ENCODE measurements around the gene PRDX1.
"Not testable (repeated sequence)": the region's sequence is repeated elsewhere in the genome, so short reads cannot be mapped to it uniquely, and the experiment has no call there.

Gene PRDX1

DNA sequence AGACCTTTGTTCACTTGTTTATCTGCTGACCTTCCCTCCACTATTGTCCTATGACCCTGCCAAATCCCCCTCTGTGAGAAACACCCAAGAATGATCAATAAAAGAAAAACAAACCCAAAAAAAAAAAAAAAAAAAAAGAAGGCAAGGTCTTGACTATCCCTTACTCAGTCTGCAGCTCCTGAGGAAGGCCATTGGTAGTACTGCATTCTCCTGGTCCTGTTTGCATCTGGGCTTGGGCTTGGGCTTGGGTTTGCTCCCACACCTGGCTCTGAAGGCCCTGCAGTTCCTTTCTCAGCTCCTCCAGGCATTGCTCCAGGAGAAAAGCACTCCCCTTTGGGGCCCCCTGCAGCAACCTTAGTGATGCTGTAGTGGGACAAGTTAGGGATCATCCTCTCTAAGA, 23.4 kb downstream of the PRDX1 start:
- H3K27me3 ChIP-seq (ENCODE audit: control insufficient read depth, insufficient read depth, low read length) = no peaks in the 10 kb centered on the region
- no peak overlapping the region for H3K27ac ChIP-seq (ENCODE audit: low read depth, low read length)
- peaks cover 12% of the 10 kb centered on the region for H3K4me1 ChIP-seq (ENCODE audit: control insufficient read depth, insufficient read depth, low read length)
- no peak overlapping the region for H3K9ac ChIP-seq (ENCODE audit: low read depth, low read length)
- no peak overlapping the region for H3K4me3 ChIP-seq (ENCODE audit: low read depth, low read length)
- H3K9me3 ChIP-seq (ENCODE audit: control insufficient read depth, insufficient read depth, low read length) = no peaks in the 10 kb centered on the region
- no peaks in the 10 kb centered on the region for H3K36me3 ChIP-seq (ENCODE audit: control insufficient read depth, insufficient read depth, low read length)

DNA sequence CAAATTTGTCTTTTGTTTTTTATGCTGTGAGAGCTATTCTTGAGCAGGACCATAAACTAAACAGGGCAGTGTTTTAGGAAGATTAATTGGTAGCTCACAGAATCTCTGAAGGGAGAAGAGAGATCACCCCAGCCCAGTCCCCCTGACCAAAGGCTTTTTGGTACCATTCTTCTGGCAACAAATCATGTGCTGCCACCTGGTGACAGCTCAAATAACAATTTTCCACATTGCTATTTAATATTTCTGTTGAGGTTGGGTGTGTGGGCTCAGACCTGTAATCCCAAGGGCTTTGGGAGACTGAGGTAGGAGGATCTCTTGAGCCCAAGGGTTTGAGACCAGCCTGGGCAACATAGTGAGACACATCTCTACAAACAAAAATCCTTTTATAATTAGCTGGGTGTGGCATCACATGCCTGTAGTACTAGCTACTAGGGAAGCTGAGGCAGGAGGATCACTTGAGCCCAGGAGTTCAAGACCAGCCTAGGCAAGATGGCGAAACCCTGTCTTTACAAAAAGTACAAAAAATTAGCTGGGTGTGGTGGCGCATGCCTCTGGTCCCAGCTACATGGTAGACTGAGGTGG, 28.5 kb downstream of the PRDX1 start:
- no peak overlapping the region for H3K9ac ChIP-seq (ENCODE audit: low read depth, low read length)

DNA sequence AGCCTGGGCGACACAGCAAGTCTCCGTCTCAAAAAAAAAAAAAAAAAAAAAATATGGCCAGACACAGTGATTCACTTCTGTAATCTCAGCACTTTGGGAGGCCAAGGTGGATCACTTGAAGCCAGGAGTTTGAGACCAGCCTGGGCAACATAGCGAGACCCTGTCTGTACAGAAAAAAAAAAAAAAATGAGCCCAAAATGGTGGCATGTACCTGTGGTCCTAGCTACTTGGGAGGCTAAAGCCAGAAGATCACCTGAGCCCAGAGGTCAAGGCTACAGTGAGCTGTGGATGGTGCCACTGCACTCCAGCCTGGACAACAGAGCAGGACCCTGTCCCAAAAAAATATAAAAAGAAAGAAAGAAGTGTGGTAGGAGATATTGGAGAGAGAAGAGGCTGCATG, 29.0 kb downstream of the PRDX1 start:
- Histone ChIP-seq H3K9me3 (ENCODE audit: control insufficient read depth, insufficient read depth, low read length) (no peaks in the 10 kb centered on the region), H3K27me3 (ENCODE audit: control insufficient read depth, insufficient read depth, low read length) (0 out of 2 replicates have a peak, but pooled peaks cover 6% of the 10 kb centered on the region), H3K36me3 (ENCODE audit: control insufficient read depth, insufficient read depth, low read length) (no peaks in the 10 kb centered on the region), H3K4me1 (ENCODE audit: control insufficient read depth, insufficient read depth, low read length) (peaks cover 8% of the 10 kb centered on the region), H3K9ac (ENCODE audit: low read depth, low read length) (no peak overlapping the region), H3K4me3 (ENCODE audit: low read depth, low read length) (no peak overlapping the region), H3K27ac (ENCODE audit: low read depth, low read length) (no peak overlapping the region)

More for the DNA sequence above, 28.5 kb downstream of the PRDX1 start:
- peaks cover 8% of the 10 kb centered on the region for H3K4me1 ChIP-seq (ENCODE audit: control insufficient read depth, insufficient read depth, low read length)
- H3K9me3 ChIP-seq (ENCODE audit: control insufficient read depth, insufficient read depth, low read length) = no peaks in the 10 kb centered on the region
- no peaks in the 10 kb centered on the region for H3K36me3 ChIP-seq (ENCODE audit: control insufficient read depth, insufficient read depth, low read length)
- H3K4me3 ChIP-seq (ENCODE audit: low read depth, low read length) = no peak overlapping the region
- no peak overlapping the region for H3K27ac ChIP-seq (ENCODE audit: low read depth, low read length)
- 0 out of 2 replicates have a peak, but pooled peaks cover 6% of the 10 kb centered on the region for H3K27me3 ChIP-seq (ENCODE audit: control insufficient read depth, insufficient read depth, low read length)

DNA sequence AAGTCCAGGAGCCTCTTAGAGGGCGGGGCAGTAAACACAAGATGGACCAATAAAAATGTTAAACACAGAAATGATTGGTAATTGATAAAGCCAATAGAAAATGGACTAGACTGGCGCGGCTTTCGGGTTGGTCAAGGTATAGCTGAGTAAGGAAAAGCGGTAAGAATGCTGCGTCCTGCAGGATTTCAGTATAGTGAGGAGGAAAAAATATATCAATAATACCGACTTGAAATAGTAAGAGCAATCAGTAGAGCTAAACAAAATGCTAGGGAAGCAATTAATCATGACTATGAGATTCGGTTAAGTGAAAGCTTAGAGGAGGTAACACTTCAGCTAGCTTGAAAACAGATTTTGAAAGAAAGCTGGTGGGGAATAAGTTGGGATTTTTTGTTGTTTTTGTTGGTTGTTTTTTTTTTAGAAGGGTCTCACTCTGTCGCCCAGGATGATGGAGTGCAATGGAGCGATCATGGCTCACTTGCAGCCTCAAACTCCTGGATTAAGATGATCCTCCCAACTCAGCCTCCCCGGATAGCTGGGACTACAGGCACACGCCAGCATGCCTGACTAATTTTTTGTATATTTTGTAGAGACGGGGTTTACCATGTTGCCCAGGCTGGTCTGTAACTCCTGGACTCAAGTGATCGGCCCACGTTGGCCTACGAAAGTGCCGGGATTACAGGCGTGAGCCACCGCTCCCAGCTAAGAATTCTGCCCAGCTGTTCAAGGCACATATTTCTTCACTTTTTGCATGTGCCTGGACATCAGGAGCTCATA, 30.0 kb downstream of the PRDX1 start:
- Histone ChIP-seq H3K9me3 (ENCODE audit: control insufficient read depth, insufficient read depth, low read length) (no peaks in the 10 kb centered on the region), H3K9ac (ENCODE audit: low read depth, low read length) (no peak overlapping the region), H3K36me3 (ENCODE audit: control insufficient read depth, insufficient read depth, low read length) (no peaks in the 10 kb centered on the region), H3K4me3 (ENCODE audit: low read depth, low read length) (peak overlapping the region; percentile 45), H3K4me1 (ENCODE audit: control insufficient read depth, insufficient read depth, low read length) (peaks cover 8% of the 10 kb centered on the region), H3K27me3 (ENCODE audit: control insufficient read depth, insufficient read depth, low read length) (0 out of 2 replicates have a peak, but pooled peaks cover 6% of the 10 kb centered on the region), H3K27ac (ENCODE audit: low read depth, low read length) (no peak overlapping the region)

- 0 out of 2 replicates have a peak, but pooled peaks cover 6% of the 10 kb centered on the region for H3K27me3 ChIP-seq (ENCODE audit: control insufficient read depth, insufficient read depth, low read length)
- no peaks in the 10 kb centered on the region for H3K9me3 ChIP-seq (ENCODE audit: control insufficient read depth, insufficient read depth, low read length)
- H3K9ac ChIP-seq (ENCODE audit: low read depth, low read length) = peak within 1 kb of the TSS; percentile 60
- H3K4me3 ChIP-seq (ENCODE audit: low read depth, low read length) = peak within 1 kb of the TSS; percentile 92
- peak within 1 kb of the TSS; percentile 76 for H3K27ac ChIP-seq (ENCODE audit: low read depth, low read length)
- H3K36me3 ChIP-seq (ENCODE audit: control insufficient read depth, insufficient read depth, low read length) = no peaks in the 10 kb centered on the region
- H3K4me1 ChIP-seq (ENCODE audit: control insufficient read depth, insufficient read depth, low read length) = peaks cover 8% of the 10 kb centered on the region
These were observed 30.8 kb downstream of the PRDX1 start, which contains the start of gene TESK2 for GRCh38 chr1:45490626-45491486. TSS of gene TESK2 (minus strand) at chr1:45491163. CDS start at chr1:45457785, 33,378 bp downstream.

GRCh38 chr1:45490121-45490625, 31.5 kb downstream of the PRDX1 start:
- 0 out of 2 replicates have a peak, but pooled peaks cover 6% of the 10 kb centered on the region for H3K27me3 ChIP-seq (ENCODE audit: control insufficient read depth, insufficient read depth, low read length)
- H3K4me1 ChIP-seq (ENCODE audit: control insufficient read depth, insufficient read depth, low read length) = peaks cover 8% of the 10 kb centered on the region
- H3K9me3 ChIP-seq (ENCODE audit: control insufficient read depth, insufficient read depth, low read length) = no peaks in the 10 kb centered on the region
- H3K27ac ChIP-seq (ENCODE audit: low read depth, low read length) = peak overlapping the region; percentile 76
- H3K36me3 ChIP-seq (ENCODE audit: control insufficient read depth, insufficient read depth, low read length) = no peaks in the 10 kb centered on the region
- peak overlapping the region; percentile 60 for H3K9ac ChIP-seq (ENCODE audit: low read depth, low read length)
- H3K4me3 ChIP-seq (ENCODE audit: low read depth, low read length) = peak overlapping the region; percentile 92

DNA sequence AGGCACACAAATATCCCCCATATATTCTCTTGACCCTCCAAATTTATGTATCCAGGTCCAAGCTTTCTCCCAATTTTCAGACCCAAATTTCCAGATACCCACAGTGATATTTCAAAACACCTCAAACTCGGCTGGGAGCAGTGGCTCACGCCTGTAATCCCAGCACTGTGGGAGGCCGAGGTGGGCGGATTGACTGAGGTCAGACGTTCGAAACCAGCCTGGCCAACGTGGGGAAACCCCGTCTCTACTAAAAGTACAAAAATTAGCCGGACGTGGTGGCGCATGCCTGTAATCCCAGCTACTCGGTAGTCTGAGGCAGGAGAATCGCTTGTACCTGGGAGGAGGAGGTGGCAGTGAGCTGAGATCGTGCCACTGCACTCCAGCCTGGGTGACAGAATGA, 32.3 kb downstream of the PRDX1 start:
- H3K9me3 ChIP-seq (ENCODE audit: control insufficient read depth, insufficient read depth, low read length) = not testable (repeated sequence)
- peak overlapping the region; percentile 92 for H3K4me3 ChIP-seq (ENCODE audit: low read depth, low read length)

GRCh38 chr1:45488666-45489377, 32.9 kb downstream of the PRDX1 start:
- H3K27ac ChIP-seq (ENCODE audit: low read depth, low read length) = no peak overlapping the region
- H3K36me3 ChIP-seq (ENCODE audit: control insufficient read depth, insufficient read depth, low read length) = no peaks in the 10 kb centered on the region
- H3K27me3 ChIP-seq (ENCODE audit: control insufficient read depth, insufficient read depth, low read length) = 0 out of 2 replicates have a peak, but pooled peaks cover 6% of the 10 kb centered on the region
- H3K4me3 ChIP-seq (ENCODE audit: low read depth, low read length) = peak overlapping the region; percentile 92
- H3K9me3 ChIP-seq (ENCODE audit: control insufficient read depth, insufficient read depth, low read length) = no peaks in the 10 kb centered on the region
- H3K4me1 ChIP-seq (ENCODE audit: control insufficient read depth, insufficient read depth, low read length) = peaks cover 8% of the 10 kb centered on the region
- H3K9ac ChIP-seq (ENCODE audit: low read depth, low read length) = no peak overlapping the region

More for the DNA sequence above, 32.3 kb downstream of the PRDX1 start:
- H3K27me3 ChIP-seq (ENCODE audit: control insufficient read depth, insufficient read depth, low read length); H3K9ac ChIP-seq (ENCODE audit: low read depth, low read length); H3K4me1 ChIP-seq (ENCODE audit: control insufficient read depth, insufficient read depth, low read length); H3K36me3 ChIP-seq (ENCODE audit: control insufficient read depth, insufficient read depth, low read length); H3K27ac ChIP-seq (ENCODE audit: low read depth, low read length): not testable (repeated sequence)

DNA sequence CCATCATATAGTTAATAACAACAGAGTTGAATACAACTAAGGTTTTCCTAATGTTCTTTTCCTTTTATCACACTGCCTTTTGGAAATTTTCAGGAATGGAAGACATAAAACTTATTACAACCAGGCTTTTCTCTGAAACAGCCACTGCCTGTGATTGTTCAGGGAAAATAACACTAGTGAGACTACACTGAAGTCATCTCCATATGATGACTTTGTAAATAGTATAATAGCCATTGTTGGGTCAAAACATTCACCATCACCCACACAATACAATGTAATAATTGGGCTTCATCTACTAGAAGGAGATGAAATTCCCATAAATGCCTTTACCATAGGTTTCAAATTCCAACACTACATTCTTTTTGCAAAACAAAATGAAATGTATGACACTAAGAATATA, 35.7 kb downstream of the PRDX1 start:
- Histone ChIP-seq H3K9me3 (ENCODE audit: control insufficient read depth, insufficient read depth, low read length) (no peaks in the 10 kb centered on the region), H3K4me3 (ENCODE audit: low read depth, low read length) (no peak overlapping the region), H3K27me3 (ENCODE audit: control insufficient read depth, insufficient read depth, low read length) (0 out of 2 replicates have a peak, but pooled peaks cover 6% of the 10 kb centered on the region), H3K9ac (ENCODE audit: low read depth, low read length) (no peak overlapping the region), H3K36me3 (ENCODE audit: control insufficient read depth, insufficient read depth, low read length) (no peaks in the 10 kb centered on the region), H3K27ac (ENCODE audit: low read depth, low read length) (no peak overlapping the region), H3K4me1 (ENCODE audit: control insufficient read depth, insufficient read depth, low read length) (peaks cover 8% of the 10 kb centered on the region)

DNA sequence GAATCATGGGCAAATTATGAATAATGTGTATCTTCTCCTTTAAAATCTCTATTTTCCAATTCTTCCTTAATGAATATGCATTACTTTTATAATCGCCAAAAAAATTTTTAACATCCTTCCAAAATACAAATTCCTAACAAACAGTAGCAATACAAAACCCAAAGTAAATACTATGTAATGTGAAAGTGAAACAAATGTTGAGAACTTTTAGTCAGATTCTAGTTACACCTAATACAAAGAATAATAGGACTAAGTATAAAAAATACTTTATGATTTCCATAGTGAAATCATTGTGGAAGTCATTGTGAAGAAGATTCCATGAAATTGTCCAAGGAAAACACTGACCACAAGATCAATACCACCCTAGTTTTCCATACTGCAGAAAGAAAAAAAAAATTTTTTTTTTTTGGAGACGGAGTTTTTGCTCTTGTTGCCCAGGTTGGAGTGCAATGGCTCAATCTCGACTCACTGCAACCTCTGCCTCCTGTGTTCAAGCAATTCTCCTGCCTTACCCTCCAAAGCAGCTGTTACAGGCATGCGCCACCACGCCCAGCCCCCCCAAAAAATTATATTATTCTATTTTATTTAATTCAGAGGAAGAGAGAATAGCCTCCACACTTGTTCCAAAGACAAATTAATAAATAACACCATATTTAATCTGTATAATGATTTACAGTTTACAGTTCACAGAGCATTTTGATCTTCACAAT, 42.5 kb downstream of the PRDX1 start:
- Histone ChIP-seq H3K9me3 (ENCODE audit: control insufficient read depth, insufficient read depth, low read length) (no peaks in the 10 kb centered on the region), H3K36me3 (ENCODE audit: control insufficient read depth, insufficient read depth, low read length) (no peaks in the 10 kb centered on the region), H3K4me1 (ENCODE audit: control insufficient read depth, insufficient read depth, low read length) (no peaks in the 10 kb centered on the region), H3K27ac (ENCODE audit: low read depth, low read length) (no peak overlapping the region), H3K4me3 (ENCODE audit: low read depth, low read length) (no peak overlapping the region), H3K9ac (ENCODE audit: low read depth, low read length) (no peak overlapping the region), H3K27me3 (ENCODE audit: control insufficient read depth, insufficient read depth, low read length) (no peaks in the 10 kb centered on the region)

All from HUES48 (cell line).